ENCODE data around the gene PLA2G6.

Gene PLA2G6

DNA sequence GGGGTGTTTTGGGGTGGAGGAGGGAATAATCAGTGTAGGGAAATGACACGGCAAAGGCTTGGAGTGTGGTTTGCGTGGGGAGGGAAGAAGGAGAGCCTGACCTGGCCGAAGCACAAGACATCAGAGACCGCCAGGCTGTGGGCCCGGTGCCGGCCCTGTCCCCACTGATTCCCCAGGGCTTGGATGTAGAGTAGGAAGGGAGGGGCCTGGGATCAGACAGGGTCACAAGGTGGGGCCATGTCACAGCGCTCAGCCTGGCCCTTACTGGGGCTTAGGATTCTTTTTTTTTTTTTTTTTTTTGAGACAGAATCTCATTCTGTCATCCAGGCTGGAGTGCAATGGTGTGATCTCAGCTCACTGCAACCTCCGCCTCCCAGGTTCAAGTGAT, 114.6 kb downstream of the PLA2G6 start:
- DNase-seq: no peak

DNA sequence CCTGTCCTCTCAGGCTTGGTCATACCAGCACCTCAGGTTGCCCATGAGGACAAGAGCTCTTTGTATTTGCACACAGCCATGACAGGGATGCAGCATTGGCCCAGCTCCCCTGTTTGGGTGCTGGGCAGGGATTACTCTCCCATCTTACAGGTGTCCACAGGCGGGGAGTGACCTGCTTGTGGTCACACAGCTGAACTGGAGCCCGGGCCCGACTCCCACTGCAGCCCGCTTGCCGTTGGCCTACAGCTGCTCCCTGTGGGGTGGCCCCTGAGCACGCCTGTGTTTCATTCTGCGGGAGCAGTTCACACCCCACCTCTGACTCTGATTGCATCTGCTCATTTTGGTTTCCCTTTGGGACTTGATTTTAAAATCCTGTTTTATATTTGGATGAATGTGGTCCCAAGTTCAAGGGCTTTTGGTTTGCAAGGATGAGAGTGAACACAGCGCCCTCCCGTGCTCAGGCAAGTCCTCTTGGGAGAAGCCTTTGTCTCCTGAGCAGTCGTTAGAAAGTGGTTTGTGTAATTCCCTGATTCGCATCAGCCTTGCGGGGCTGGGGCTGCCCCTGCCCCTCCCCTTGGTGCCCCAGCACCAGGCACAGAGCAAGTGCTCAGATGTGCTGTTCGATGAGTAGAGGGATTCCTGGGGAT, 115.1 kb downstream of the PLA2G6 start:
- no peak for DNase-seq

DNA sequence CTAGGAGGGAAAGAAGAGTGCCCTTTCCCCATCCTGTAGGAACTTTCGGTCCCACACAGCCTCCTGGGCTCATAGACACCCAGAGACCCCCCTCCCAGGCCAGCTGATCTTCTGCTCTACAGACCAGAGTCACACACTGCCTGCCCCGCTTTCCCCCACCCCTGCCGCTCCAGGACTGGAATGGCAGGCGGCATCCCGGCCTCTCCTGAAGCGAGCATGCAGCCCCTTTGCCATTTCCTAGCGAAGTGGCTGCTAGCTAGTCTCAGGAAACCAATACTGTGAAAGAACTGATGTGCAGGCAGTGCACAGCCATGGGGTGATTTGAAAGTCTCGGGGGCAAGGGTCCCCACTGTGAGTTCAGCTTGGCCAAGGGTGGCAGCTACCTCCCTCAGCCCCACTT, 116.1 kb downstream of the PLA2G6 start:
- no peak for DNase-seq

DNA sequence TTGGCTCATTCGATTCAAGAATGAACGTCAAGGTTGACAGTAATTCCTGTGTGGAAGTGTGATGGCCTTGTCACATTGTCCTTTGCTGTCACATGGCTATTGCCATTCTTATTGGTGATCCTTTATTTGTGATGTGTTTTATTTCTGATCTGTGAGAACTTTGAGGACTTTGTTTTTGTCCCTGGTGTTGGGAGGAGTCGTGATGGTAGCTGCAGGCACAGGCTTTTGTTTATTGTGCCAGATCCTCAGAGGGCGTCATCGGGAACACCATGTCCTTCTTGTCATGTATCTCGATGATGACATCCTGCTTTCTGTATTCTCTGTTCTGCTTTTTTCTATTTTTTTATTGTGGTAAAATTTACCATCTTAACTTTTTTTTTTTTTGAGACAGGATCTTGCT, 118.8 kb downstream of the PLA2G6 start:
- no peak for DNase-seq

All from DMS79 (cell line).